NCI-H446 (cell line): ENCODE data around the gene IGFL4.

Source experiments
- DNase-seq, 2 experiments: peaks; one replicate each; lab custom pipeline; 2025; lab: John Stamatoyannopoulos, UW

IGFL4 gene

GRCh38 chr19:46040952-46041500 is at the start of gene IGFL4:
Gene IGFL4 (minus strand): TSS chr19:46041002. CDS start chr19:46040962, 40 bp downstream.
- no peak for DNase-seq

- no peak for DNase-seq
Measured at GRCh38 chr19:46090444-46090843, 49.6 kb upstream of the IGFL4 start.

- no peak for DNase-seq
Measured at GRCh38 chr19:46089432-46089831, 48.6 kb upstream of the IGFL4 start.

- no peak for DNase-seq
Measured at GRCh38 chr19:46088101-46088500, 47.3 kb upstream of the IGFL4 start.

GRCh38 chr19:46085888-46086287 is 45.1 kb upstream of the IGFL4 start:
- DNase-seq: no peak

GRCh38 chr19:46082728-46083050 is 41.9 kb upstream of the IGFL4 start:
- DNase-seq: no peak

GRCh38 chr19:46081928-46082727 is 41.3 kb upstream of the IGFL4 start:
- DNase-seq: peak; percentile 39 to 55

GRCh38 chr19:46080561-46080960 is 39.8 kb upstream of the IGFL4 start:
- no peak for DNase-seq

- DNase-seq: no peak
Measured at GRCh38 chr19:46079576-46079975, 38.8 kb upstream of the IGFL4 start.

GRCh38 chr19:46078573-46079332 is 38.0 kb upstream of the IGFL4 start:
- peak in 1 of 2 experiments; percentile 47 for DNase-seq

- DNase-seq: no peak
Measured at GRCh38 chr19:46077815-46078167, 37.0 kb upstream of the IGFL4 start.

- DNase-seq: peak; percentile 64 to 85
Measured at GRCh38 chr19:46076951-46077814, 36.4 kb upstream of the IGFL4 start.

- DNase-seq: no peak
Measured at GRCh38 chr19:46076031-46076880, 35.5 kb upstream of the IGFL4 start.

- no peak for DNase-seq
Measured at GRCh38 chr19:46073268-46073922, 32.6 kb upstream of the IGFL4 start.

GRCh38 chr19:46069806-46070341 is 29.1 kb upstream of the IGFL4 start:
- DNase-seq: no peak

- no peak for DNase-seq
Measured at GRCh38 chr19:46068345-46069258, 27.8 kb upstream of the IGFL4 start.

- no peak for DNase-seq
Measured at GRCh38 chr19:46067691-46068090, 26.9 kb upstream of the IGFL4 start.

- no peak for DNase-seq
Measured at GRCh38 chr19:46066471-46066870, 25.7 kb upstream of the IGFL4 start.

GRCh38 chr19:46065486-46066071 is 24.8 kb upstream of the IGFL4 start:
- DNase-seq: no peak
